ENCODE measurements around the gene DEGS2. TPM values are rescaled to one million over a fixed set of nuclear protein-coding genes. Genes with fewer than 3 reads are reported as not detected.

DEGS2 gene
- total and polyA plus RNA-seq, 12 donors, result 0.04 to 0.20 (median 0.10) TPM; not detected in 7

DNA sequence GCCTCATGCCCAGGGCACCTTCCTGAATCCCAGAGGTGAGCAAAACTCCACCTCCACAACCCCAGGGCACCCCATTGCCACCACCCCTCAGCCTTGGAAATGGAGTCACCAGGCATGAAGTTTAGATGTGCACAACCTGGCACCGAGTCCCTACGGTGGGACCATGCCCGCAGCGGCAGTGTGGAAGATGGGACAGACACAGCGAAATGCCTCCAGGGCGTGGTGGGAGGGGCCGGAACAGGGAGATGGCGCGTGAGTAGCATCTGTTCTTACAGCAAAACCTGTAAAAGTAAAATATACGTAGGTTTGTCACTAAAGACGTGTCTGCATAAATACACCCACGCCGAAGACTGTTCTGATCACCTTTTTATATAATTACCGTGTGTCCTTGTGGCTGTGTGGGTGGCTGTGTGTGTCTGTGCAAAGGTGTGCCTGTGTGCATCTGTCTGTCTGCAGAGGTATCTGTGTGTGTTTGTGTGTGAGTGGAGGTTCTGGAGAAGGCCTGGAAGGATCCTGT is 17.4 kb upstream of the DEGS2 start:
- WGBS, 2 donors, result 95 to 96% methylated on average over 14 of the region's 14 CpGs
- DNase-seq, result no peak

DNA sequence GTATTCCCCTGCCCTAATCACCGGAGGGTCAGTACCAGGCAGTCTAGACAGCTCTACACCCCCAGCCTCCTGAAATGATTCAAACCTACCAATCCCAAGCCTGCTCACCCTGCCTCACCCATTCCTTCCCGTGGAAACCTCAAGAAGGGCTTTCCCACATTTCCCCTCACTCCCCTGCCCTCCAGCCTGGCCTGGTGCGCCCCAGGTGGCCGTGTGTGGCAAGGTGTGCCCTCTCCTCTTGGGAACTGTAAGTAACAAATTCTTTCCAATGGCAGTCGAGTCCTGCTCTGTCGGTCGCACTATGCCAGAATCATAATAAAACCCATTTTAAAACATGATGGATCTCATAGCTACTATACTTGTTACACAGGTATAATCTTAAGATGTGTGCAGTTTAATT is 13.9 kb upstream of the DEGS2 start:
- Histone ChIP-seq H3K4me3 (no peak overlapping the region), H3K36me3 (no peaks in the 10 kb centered on the region), H3K27ac (no peak overlapping the region), H3K9me3 (no peaks in the 10 kb centered on the region), H3K27me3 (peaks cover 0 to 4% (median 0%) of the 10 kb centered on the region in 7 donors), H3K4me1 (no peaks in the 10 kb centered on the region)
- TF ChIP-seq, protein P1, sequence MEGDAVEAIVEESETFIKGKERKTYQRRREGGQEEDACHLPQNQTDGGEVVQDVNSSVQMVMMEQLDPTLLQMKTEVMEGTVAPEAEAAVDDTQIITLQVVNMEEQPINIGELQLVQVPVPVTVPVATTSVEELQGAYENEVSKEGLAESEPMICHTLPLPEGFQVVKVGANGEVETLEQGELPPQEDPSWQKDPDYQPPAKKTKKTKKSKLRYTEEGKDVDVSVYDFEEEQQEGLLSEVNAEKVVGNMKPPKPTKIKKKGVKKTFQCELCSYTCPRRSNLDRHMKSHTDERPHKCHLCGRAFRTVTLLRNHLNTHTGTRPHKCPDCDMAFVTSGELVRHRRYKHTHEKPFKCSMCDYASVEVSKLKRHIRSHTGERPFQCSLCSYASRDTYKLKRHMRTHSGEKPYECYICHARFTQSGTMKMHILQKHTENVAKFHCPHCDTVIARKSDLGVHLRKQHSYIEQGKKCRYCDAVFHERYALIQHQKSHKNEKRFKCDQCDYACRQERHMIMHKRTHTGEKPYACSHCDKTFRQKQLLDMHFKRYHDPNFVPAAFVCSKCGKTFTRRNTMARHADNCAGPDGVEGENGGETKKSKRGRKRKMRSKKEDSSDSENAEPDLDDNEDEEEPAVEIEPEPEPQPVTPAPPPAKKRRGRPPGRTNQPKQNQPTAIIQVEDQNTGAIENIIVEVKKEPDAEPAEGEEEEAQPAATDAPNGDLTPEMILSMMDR (IDR thresholded peaks at IDR 0.05), result no peak
- no peak for ATAC-seq
- 74 to 80% methylated on average over 7 of the region's 7 CpGs for WGBS, 2 donors
- DNase-seq, result no peak
- intact Hi-C loops (cut with DNase I), result no loop called here

More for the DNA sequence above, 17.4 kb upstream of the DEGS2 start:
- Histone ChIP-seq H3K4me3 (no peak overlapping the region), H3K4me1 (no peaks in the 10 kb centered on the region), H3K27ac (no peak overlapping the region), H3K9me3 (no peaks in the 10 kb centered on the region), H3K36me3 (no peaks in the 10 kb centered on the region), H3K27me3 (peaks cover 0 to 4% (median 0%) of the 10 kb centered on the region in 7 donors)
- TF ChIP-seq, protein P1 (IDR thresholded peaks at IDR 0.05), result no peak
- intact Hi-C loops (cut with DNase I), result no loop called here
- ATAC-seq, result no peak

DNA sequence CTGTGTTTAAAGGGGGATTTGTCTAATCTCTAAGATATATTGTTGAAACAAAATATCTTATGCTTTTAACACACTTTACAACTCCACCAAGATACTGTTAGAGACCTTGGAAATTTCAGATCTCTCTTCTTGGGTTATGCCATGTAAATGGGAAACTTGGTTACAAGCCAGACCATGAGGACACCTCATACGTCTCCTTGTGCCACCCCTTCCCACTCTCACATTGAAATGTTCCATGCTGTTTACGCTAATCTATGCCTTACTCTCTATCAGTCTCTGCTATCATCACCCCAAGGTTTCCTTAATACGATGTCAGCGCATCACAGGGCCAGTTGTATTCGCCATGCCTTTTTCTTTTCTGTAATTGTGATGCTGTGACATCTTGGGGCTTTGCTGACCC is 13.4 kb upstream of the DEGS2 start:
- 61 to 77% methylated on average over 5 of the region's 5 CpGs for WGBS, 2 donors
- ATAC-seq, result no peak

DNA sequence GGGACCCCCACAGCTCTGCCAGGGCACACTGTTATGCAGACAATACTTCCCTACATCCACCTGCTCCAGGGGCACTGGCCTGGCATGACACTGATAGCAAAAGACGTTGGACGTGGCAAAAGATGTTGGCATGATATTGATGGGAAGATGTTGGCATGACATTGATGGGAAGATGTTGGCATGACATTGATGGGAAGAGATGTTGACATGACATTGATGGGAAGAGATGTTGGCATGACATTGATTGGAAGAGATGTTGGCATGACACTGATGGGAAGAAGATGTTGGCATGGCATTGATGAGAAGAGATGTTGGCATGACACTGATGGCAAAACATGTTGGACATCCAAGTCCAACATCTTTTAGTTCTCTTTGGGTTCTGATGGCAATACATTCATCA is 11.4 kb upstream of the DEGS2 start:
- no peak for ATAC-seq
- Histone ChIP-seq H3K9me3 (no peaks in the 10 kb centered on the region), H3K27ac (no peak overlapping the region), H3K4me3 (no peak overlapping the region), H3K36me3 (no peaks in the 10 kb centered on the region), H3K4me1 (peaks cover 0 to 9% (median 7%) of the 10 kb centered on the region in 9 donors), H3K27me3 (peaks cover 0 to 8% (median 6%) of the 10 kb centered on the region in 7 donors)
- DNase-seq, result no peak
- WGBS, 2 donors, result 91 to 99% methylated on average over 2 of the region's 2 CpGs
- intact Hi-C loops (cut with DNase I), result no loop called here
- TF ChIP-seq, protein P1 (IDR thresholded peaks at IDR 0.05), result no peak

More for the DNA sequence above, 13.4 kb upstream of the DEGS2 start:
- DNase-seq, result no peak
- Histone ChIP-seq H3K36me3 (no peaks in the 10 kb centered on the region), H3K9me3 (no peaks in the 10 kb centered on the region), H3K27me3 (peaks cover 0 to 4% (median 0%) of the 10 kb centered on the region in 7 donors), H3K4me1 (no peaks in the 10 kb centered on the region), H3K4me3 (no peak overlapping the region), H3K27ac (no peak overlapping the region)
- TF ChIP-seq, protein P1 (IDR thresholded peaks at IDR 0.05), result no peak
- intact Hi-C loops (cut with DNase I), result no loop called here
